BJ (cell line): ENCODE results near the gene TIGD3. TPM values are rescaled to one million over a fixed set of nuclear protein-coding genes. Genes with fewer than 3 reads are reported as not detected.

Experiments used
- CTCF ChIA-PET: fragments of 350-600 bp; formaldehyde crosslinking; extraction: SDS; loops from one replicate; lab custom pipeline; 2021; ENCODE audit warnings: antibody characterized with exemption, inconsistent platforms; lab: Yijun Ruan, JAX
- POLR2A ChIA-PET: fragments of 300-600 bp; sonication (Branson Sonifier 250); formaldehyde crosslinking; extraction: SDS; loops from one replicate; lab custom pipeline; 2021; ENCODE audit warnings: antibody characterized with exemption; lab: Charles Lee
- DNase-seq: peaks from one replicate; pipeline ENCODE4 v3.0.0-alpha.2; 2011; ENCODE audit warnings: low read depth
- H3K27me3 ChIP-seq: 2 replicates; pipeline ENCODE4 v1.6.0; 2011; ENCODE audit warnings: low read length; ENCODE audit not compliant: control insufficient read depth, insufficient read depth
- H3K36me3 ChIP-seq: 2 replicates; pipeline ENCODE4 v1.5.1; 2011; ENCODE audit warnings: low read length; ENCODE audit not compliant: control insufficient read depth, insufficient read depth
- H3K4me3 ChIP-seq: 2 replicates; pipeline ENCODE4 v1.5.1; 2011; ENCODE audit warnings: low read depth, mild to moderate bottlenecking, control low read depth, low read length
- polyA plus RNA-seq: library from polyadenylated mRNA; depleted of rRNA; stranded (reverse); fragments of >200 nt; gene quantifications from 2 replicates; pipeline ENCODE4 v1.2.3, GENCODE V29; 2011
- TF ChIP-seq, protein P1 (sequence below): IDR thresholded peaks from 2 replicates; pipeline ENCODE4 v1.5.1; 2011; ENCODE audit warnings: low read depth, mild to moderate bottlenecking, control low read depth, inconsistent platforms, low read length, moderate library complexity; ENCODE audit not compliant: insufficient read depth

TIGD3 gene
- polyA plus RNA-seq, 1 experiment = 0.06 TPM

DNA sequence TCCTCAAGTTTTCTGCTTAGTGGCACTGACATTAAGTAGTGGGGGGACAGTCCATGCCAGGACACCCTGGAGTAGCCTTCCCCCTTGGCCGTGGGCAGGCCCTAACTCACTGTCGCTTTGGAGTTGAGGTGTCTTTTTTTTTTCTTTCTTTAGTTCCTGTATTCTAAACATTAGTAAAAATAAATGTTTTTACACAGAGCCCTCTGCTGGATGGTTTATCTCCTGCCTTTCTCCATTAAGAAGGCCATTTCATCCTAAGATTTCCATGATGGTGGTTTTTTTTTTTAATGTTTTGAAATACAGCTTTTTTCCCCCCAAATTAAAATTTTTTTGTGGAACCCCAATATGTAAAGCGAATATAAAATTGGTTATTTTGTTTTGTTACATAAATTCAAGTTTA lies 1.8 kb upstream of the TIGD3 start:
- Histone ChIP-seq H3K36me3 (peaks cover 22% of the 10 kb centered on the region), H3K4me3 (no peak overlapping the region), H3K27me3 (peaks cover 3% of the 10 kb centered on the region)
- DNase-seq = no peak
- POLR2A ChIA-PET = no interaction called here
- TF ChIP-seq, protein P1, sequence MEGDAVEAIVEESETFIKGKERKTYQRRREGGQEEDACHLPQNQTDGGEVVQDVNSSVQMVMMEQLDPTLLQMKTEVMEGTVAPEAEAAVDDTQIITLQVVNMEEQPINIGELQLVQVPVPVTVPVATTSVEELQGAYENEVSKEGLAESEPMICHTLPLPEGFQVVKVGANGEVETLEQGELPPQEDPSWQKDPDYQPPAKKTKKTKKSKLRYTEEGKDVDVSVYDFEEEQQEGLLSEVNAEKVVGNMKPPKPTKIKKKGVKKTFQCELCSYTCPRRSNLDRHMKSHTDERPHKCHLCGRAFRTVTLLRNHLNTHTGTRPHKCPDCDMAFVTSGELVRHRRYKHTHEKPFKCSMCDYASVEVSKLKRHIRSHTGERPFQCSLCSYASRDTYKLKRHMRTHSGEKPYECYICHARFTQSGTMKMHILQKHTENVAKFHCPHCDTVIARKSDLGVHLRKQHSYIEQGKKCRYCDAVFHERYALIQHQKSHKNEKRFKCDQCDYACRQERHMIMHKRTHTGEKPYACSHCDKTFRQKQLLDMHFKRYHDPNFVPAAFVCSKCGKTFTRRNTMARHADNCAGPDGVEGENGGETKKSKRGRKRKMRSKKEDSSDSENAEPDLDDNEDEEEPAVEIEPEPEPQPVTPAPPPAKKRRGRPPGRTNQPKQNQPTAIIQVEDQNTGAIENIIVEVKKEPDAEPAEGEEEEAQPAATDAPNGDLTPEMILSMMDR = peak; percentile 35; the same call in 1 of the 2 replicates
- CTCF ChIA-PET = interaction anchor here (0.8 to 3.1 kb wide), 7 partner anchors 9 to 161 kb away, joined by 3 to 15 read pairs (median 4); partner anchors contain the start of gene CDC42EP2

DNA sequence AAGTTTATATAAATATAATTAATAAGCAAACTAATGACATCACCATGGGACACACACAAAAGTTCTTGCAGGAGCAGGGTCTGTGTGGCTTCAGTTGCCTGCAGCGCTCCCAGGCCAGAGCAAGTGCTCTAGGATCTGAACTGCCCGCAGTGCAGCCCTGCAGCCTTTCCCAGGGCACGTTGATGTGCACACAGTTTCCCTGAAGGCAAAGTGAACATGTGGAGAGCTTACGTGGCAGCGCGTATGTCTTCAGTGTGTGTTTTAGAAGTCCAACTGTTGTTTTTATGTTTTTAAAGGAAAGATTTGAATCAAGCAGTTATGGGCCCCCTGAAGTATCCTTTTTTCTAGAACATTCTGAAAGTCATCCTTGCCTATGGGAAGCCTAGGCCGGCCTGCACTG lies 1.2 kb upstream of the TIGD3 start:
- Histone ChIP-seq H3K36me3 (peaks cover 18% of the 10 kb centered on the region), H3K4me3 (no peak overlapping the region), H3K27me3 (peaks cover 5% of the 10 kb centered on the region)
- DNase-seq = no peak
- ChIA-PET POLR2A (no interaction called here), CTCF (interaction anchor here (0.6 to 3.1 kb wide), 10 partner anchors 10 to 236 kb away, joined by 3 to 15 read pairs (median 3); partner anchors contain the start of gene CDC42EP2)
- TF ChIP-seq, protein P1 = no peak

DNA sequence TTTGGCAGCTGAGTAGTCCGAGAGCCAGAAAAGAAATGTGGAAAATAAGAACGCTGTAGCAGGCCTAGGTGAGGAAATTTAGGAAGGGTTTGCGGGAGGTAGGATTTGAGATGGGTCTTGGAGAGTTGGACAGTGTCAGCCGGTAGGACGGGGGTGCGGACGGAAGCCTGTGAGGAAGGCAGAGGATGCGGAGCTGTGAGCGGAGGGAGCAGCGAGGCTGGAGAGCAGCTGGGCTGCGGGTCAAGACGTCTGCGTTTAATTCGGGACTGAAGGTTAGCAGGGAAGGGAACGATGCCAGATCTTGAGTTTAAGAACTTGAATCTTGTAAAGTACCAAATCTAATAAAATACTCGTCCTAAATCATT lies 669 bp upstream of the TIGD3 start:
- peaks cover 5% of the 10 kb centered on the region for H3K27me3 ChIP-seq
- TF ChIP-seq, protein P1 = no peak
- H3K4me3 ChIP-seq = peak overlapping the region; percentile 52; the same call in 1 of the 2 replicates
- H3K36me3 ChIP-seq = peaks cover 15% of the 10 kb centered on the region
- no peak for DNase-seq
- ChIA-PET CTCF (interaction anchor here (0.6 to 3.1 kb wide), 12 partner anchors 10 to 235 kb away, joined by 3 to 15 read pairs (median 3); partner anchors contain the start of gene CDC42EP2), POLR2A (interaction anchor here (0.6 to 1.0 kb wide), 2 partner anchors 12 to 20 kb away, joined by 3 to 4 read pairs; partner anchors contain the start of gene DPF2)

DNA sequence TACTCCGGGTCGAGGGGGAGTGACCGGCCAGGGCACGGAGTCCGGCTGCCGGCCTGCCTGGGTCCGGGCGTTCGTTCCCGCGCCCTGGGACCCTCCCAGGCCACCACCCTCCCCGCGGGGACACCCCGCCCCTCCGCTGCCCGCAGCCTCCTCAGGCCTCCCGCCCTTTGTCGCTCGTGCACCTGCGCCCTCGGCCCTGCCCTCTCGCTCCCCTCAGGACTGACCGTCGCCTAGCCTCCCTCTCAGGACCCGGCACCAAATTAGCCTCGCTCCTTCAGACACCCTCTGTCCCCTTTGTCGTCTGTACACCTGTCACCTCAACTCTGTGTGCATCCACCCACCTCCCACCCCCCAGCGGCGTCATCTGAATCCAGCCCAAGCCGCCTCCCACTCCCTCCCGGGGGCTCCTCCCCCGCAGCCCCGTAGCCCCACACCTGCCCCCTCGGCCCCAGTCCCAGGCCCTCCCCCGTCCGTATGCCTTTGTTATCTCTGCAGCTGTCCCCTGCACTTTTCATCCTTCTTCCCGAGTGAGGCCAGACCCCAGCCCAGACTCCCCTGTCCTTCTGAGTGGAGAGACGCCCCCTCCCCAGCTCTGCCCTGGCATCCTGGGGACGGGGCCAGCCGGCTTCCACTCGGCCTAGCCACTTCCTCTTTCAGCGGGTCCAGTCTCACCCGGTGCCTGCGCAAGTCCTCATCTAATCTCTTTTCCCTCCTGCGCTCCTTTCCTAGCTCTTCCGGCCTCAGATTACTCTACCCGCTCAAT lies 643 bp downstream of the TIGD3 start:
- peak overlapping the region; percentile 46 for H3K4me3 ChIP-seq
- CTCF ChIA-PET = interaction anchor here (0.7 to 1.3 kb wide), 2 partner anchors 39 to 153 kb away, joined by 3 read pairs; no protein-coding TSS in a partner anchor
- POLR2A ChIA-PET = no interaction called here
- no peak for DNase-seq
- H3K36me3 ChIP-seq = peaks cover 8% of the 10 kb centered on the region
- TF ChIP-seq, protein P1 = no peak
- peaks cover 5% of the 10 kb centered on the region for H3K27me3 ChIP-seq

DNA sequence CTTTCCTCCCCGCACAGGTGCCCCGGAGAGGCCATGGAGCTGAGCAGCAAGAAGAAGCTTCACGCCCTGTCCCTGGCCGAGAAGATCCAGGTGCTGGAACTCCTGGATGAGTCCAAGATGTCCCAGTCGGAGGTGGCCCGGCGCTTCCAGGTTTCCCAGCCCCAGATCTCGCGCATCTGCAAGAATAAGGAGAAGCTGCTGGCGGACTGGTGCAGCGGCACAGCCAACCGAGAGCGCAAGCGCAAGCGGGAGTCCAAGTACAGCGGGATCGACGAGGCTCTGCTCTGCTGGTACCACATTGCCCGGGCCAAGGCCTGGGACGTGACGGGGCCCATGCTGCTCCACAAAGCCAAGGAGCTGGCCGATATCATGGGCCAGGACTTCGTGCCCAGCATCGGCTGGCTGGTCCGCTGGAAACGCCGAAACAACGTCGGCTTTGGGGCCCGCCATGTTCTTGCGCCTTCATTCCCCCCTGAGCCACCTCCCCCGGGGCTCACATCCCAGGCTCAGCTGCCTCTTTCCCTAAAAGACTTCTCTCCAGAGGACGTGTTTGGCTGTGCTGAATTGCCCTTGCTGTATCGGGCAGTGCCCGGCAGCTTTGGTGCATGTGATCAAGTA lies 1.3 kb downstream of the TIGD3 start:
- CTCF ChIA-PET = interaction anchor here (0.7 to 1.3 kb wide), 5 partner anchors 26 to 153 kb away, joined by 3 read pairs; no protein-coding TSS in a partner anchor
- peak overlapping the region; percentile 46 for H3K4me3 ChIP-seq
- POLR2A ChIA-PET = no interaction called here

More for the DNA sequence above, 1.3 kb downstream of the TIGD3 start:
- Histone ChIP-seq H3K36me3 (peaks cover 8% of the 10 kb centered on the region), H3K27me3 (peaks cover 5% of the 10 kb centered on the region)
- DNase-seq = no peak
- TF ChIP-seq, protein P1 = no peak
